Stimulated activated CD4-positive, alpha-beta T cell treated with anti-CD3 and anti-CD28 coated beads, Interleukin-2, amount 100 ng/mL, for 24 hours (primary cell): ENCODE data around the gene ZWINT.

Experiments
- DNase-seq, 2 donors: peaks; one replicate each; pipeline ENCODE4 v3.0.0-alpha.2; 2020

Gene ZWINT

DNA sequence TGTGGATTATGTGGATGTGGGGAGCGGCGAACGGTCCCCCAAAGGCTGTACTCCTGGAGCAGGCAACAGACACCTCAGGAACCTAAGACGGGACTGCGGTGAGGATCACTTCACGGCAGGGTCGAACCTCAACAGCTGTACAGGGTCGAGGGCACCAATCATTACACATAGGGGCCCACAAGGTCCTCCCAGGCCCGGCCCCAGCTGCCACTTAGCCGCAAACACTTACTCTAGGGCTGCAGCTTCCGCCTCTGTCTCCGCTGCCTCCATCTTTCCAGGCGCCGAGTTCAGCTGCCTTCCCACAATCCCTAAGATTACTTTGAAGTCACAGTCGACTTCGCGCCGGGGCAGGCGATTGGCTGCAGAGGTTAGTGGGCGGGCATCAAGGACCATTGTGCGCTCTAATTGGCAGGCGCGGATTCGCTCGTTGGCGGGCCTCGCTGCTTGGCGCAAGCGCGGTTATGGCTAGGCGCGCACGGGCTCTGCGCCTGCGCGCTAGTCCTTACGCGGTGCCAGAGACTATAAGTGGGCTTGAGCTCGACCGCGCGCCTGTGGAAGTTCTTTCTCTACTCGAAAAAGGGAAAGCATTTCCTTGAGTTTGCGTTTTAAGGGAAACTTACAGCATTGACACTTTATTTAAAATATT, at the start of gene ZWINT:
TSS of gene ZWINT (minus strand) at position 293 of the 646 bp plus-strand sequence. CDS start at position 270, 23 bp downstream.
- peak; percentile 91 to 94 for DNase-seq

DNA sequence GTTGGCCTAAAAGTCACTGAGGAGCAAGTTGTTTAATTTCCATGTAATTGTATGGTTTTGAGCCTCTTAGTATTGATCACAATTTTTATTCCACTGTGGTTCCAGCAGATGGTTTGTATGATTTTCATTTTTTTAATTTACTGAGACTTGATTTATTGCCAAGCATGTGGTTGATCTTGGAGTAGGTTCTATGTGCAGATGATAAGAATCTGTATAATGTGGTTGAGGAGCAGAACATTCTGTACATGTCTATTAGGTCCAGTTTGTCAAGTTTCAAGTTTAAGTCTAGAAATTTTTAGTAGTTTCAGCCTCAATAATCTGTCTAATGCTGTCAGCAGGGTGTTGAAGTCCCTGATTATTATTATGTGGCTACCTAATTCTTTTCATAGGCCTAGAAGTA, 22.7 kb upstream of the ZWINT start:
- no peak for DNase-seq

DNA sequence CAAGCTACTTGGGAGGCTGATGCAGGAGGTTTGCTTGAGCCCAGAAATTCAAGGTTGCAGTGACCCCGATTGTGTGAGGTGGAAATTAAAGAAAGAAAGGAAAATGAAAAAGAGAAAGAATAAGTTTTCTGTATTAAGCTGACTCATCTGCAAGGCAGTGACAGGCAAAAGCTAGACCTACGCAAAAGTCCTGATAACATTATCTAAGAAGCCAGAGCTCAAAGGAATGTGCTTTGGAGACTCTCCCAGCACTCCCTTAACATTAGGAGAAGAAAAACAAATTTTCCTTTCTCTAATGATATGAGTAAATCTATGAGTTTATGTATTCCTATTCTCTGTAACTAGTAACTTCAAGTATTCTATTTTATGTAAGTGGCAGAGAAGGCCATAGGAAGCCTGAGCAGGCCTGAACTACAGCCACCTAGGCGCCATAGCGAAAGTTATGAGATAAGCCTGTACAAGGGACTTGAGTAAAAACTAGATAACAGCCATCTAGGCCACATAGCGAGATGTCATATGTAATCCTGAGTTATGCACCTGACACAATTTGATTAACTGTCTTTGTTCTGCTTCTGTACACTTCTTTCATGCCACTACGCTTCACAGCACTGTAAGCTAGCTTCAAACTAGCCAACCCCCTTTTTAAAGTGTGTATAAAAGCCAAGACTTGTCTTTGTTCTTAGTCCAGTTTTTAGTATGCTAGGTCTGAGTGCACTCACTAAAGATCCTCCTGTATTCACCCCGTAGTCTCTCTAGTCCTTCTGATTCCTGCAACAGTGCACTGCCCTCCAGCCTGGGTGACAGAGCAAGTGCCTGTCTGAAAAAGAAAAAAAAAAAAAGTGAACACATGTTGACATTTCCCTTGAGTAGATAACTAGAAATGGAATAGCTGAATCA, 9.4 kb upstream of the ZWINT start:
- DNase-seq: no peak

DNA sequence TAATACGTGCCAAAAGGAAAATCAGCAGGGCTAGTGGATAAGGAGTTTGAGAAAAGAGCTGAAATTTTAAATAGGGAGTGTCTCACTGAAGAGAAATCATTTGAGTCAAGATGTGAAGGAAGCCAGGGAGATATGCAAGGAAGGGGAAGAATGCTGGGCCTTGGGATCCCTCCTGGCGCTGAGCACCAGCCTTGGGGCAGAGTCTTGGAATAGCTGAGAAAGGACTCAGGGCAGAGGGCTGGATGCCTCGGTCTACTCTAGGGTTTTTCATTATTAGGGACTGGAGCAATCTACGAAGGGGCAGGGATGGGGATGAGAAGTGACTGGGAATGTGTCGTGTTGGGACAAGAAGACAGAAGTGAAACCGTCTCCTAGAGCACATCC, 484 bp downstream of the ZWINT start:
- no peak for DNase-seq

DNA sequence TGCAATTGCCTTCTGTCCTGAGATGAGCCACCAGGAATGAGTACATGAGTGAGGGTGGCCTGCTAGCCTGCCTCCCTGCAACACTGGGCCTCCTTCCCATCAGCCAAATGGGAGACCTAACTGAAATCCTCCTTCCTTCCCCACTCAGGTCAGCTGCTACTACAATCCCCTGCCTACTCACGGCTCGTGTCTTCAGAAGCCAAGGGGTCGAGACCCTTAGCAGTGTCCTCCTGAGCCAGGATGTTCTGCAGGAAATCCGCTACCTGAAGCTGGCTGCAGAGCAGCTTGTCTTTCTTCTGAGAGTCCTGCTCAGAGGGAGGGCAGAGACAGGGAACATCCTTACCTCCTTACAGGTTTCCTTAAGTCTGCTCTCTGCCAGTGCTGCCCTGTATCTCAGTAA, 1.2 kb downstream of the ZWINT start:
- no peak for DNase-seq

DNA sequence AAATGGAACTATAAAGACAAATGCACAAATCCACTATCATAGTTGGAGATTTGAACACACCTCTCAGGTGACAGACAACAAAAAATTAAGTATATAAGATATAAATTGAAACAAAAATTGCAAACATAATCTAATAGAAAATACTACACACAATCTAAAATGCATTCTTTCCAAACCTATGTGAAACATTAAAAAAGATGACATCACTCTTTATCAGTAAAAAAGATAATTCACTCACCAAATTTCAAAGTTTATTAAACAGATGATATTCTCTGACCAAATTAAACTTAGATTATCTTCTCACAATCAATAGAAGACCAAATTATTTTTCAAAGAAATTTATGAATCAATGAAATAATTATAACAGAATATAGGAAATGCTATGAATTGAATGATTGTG, 4.0 kb downstream of the ZWINT start:
- DNase-seq: no peak

- DNase-seq: no peak
Measured at GRCh38 chr10:56351909-56352630, 9.0 kb downstream of the ZWINT start.

DNA sequence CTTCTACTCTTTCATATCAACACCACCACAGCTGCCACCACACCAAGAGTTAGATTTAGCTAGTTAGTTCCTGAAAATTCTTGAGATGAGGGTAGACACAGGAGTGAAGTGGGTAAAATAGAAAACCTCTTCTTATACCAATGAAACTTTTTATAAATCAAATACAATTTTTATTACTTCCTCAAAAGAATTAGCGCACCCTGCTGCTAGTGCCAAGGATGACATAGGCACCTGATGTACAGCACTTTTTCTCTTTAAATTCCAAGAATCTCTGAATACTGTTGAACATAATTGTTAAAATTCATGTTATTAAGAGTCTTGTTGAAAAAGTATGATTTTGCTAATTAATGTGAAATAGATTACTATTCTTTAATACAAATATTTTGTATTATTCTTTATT, 11.4 kb downstream of the ZWINT start:
- DNase-seq: no peak

GRCh38 chr10:56348101-56348500, 13.0 kb downstream of the ZWINT start:
- DNase-seq: no peak

- DNase-seq: no peak
Measured at GRCh38 chr10:56346845-56347415, 14.1 kb downstream of the ZWINT start.

DNA sequence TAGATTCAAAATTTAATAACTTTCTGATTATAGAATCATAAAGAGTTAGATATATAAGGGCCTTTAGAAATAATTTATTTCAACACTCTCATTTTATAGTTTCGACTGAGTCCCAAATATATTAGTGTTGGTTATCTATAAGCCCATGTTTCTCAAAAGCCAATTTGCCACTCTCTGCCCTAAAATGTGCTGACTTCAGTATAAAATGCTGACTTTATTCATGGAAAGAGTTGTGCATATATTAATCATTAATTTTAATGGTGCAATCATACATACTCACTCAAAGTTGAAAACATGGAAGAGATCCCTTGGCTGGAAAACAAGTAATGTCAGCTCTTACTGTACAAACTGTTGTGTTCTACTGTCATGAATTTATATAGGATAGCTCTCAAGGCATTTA, 19.4 kb downstream of the ZWINT start:
- no peak for DNase-seq

DNA sequence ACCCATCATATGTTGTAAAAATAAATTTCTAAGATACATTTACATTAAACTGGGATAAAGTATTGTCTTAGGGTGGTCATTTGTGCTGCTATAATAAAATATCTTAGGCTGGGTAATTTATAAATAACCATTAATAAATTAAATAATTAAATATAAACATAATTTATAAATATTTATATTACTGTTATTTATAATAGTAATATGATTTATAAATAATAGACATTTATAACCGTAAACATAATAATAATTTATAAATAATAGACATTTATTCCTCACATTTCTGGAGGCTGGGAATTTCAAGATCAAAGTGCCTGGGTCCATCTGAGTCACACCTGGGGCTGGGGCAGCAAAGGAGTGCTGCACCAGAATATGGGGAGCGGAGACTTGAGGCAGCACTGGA, 31.1 kb downstream of the ZWINT start:
- no peak for DNase-seq

GRCh38 chr10:56327118-56327517, 33.9 kb downstream of the ZWINT start:
- no peak for DNase-seq

- DNase-seq: no peak
Measured at GRCh38 chr10:56319386-56319785, 41.7 kb downstream of the ZWINT start.

DNA sequence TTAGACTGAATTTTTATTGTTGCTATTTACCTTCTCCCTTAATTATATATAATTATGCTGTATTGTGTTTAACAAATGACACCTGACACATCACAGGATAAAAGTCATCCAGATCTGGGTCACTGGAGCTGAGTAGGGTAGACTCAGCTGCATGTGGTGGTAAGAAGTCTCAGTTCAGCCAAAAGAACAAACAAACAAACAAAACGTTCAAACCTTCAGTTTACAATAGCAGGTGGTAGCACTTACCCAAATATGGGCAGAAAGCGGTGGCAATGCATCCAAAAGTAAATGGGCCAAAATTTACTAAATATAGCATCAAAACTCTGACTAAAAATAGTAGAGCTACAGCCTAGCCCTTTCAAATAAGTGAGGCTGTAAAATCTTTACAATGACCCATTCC, 42.2 kb downstream of the ZWINT start:
- DNase-seq: no peak

DNA sequence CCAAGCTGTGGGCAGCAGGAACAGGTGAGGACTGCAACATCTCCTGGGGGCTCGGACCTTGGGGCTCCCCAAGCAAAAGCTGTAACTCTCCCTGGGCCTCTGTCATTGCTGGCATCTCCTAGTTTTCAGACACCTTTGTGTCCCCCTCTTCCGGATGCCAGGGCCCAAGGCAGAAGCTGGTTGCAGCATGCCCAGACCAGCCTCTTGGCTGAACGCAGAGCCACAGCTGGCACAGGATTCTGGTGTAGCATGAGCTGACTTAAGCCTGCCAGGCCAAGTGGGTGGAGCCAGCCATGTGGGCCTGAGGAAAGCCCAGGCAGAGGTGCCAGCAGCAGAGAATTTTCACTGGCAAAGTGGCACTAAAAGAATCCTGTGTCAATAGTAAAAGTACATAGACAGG, 43.5 kb downstream of the ZWINT start:
- DNase-seq: no peak

GRCh38 chr10:56316603-56317002, 44.5 kb downstream of the ZWINT start:
- DNase-seq: no peak
